ENCODE results near the gene RSRP1.
"Not testable (repeated sequence)": the region's sequence is repeated elsewhere in the genome, so short reads cannot be mapped to it uniquely, and the experiment has no call there.

The RSRP1 gene

DNA sequence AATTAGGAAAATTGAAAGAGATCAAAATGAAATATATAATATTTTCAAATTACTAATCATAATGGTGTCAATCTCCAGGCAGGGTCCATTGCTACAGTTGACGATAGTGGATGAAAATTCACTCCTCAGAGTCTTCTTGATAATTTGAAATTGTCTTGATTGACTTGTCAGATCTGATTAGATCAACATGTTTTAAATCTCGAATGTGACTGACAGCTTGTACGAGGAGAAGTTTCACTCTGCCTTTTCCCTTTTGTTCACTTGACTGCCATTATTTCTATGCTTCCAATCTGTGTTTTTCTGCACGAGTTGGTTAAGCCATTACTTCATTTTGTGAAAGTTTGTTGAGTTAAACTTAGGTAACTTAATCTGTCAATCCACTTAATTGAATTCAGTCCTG, 28.4 kb upstream of the RSRP1 start:
- not testable (repeated sequence) for H3K4me3 ChIP-seq (ENCODE audit: low read depth in 1 of 2, low read length in 2 of 2)

DNA sequence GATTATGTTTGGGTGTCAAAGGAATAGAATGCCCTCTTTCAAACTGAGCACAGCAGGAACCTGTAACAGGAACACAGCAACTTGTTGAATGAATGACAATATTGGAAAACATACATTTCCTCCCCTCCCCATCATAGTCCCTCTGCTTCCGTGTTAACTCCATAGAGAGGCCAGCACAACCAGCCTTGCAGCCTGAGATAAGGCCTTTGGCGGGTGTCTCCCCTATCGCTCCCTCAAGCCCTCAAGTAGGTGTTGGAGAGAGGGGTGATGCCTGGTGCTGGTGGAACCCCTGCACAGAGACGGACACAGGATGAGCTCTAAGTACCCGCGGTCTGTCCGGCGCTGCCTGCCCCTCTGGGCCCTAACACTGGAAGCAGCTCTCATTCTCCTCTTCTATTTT, 25.0 kb upstream of the RSRP1 start, which contains the start of gene RHD:
RHD (plus strand) TSS at position 272 of the 400 bp plus-strand sequence; CDS start at position 311, 39 bp downstream.
- not testable (repeated sequence) for H2AFZ ChIP-seq (ENCODE audit: low read depth, low read length); H3K27ac ChIP-seq (ENCODE audit: low read length); H3K4me2 ChIP-seq (ENCODE audit: insufficient read depth, low read length); H4K20me1 ChIP-seq (ENCODE audit: insufficient read depth, low read length); H3K4me3 ChIP-seq (ENCODE audit: low read depth in 1 of 2, low read length in 2 of 2); H3K4me1 ChIP-seq (ENCODE audit: insufficient read depth, low read length); ATAC-seq (ENCODE audit: insufficient read depth, low read depth); DNase-seq; H3K36me3 ChIP-seq (ENCODE audit: insufficient read depth, low read length); H3K9me3 ChIP-seq (ENCODE audit: insufficient read depth, low read length, severe bottlenecking); H3K79me2 ChIP-seq (ENCODE audit: insufficient read depth, low read length); H3K9ac ChIP-seq (ENCODE audit: low read depth, low read length); H3K27me3 ChIP-seq (ENCODE audit: insufficient read depth, low read length, poor library complexity)

More for the DNA sequence above, 28.4 kb upstream of the RSRP1 start:
- not testable (repeated sequence) for H3K9me3 ChIP-seq (ENCODE audit: insufficient read depth, low read length, severe bottlenecking); H2AFZ ChIP-seq (ENCODE audit: low read depth, low read length); H3K4me2 ChIP-seq (ENCODE audit: insufficient read depth, low read length); H3K4me1 ChIP-seq (ENCODE audit: insufficient read depth, low read length); H3K36me3 ChIP-seq (ENCODE audit: insufficient read depth, low read length); ATAC-seq (ENCODE audit: insufficient read depth, low read depth); H3K27ac ChIP-seq (ENCODE audit: low read length); DNase-seq; H4K20me1 ChIP-seq (ENCODE audit: insufficient read depth, low read length); H3K9ac ChIP-seq (ENCODE audit: low read depth, low read length); H3K79me2 ChIP-seq (ENCODE audit: insufficient read depth, low read length); H3K27me3 ChIP-seq (ENCODE audit: insufficient read depth, low read length, poor library complexity)

- not testable (repeated sequence) for H3K27me3 ChIP-seq (ENCODE audit: insufficient read depth, low read length, poor library complexity); H3K79me2 ChIP-seq (ENCODE audit: insufficient read depth, low read length); DNase-seq; H3K9me3 ChIP-seq (ENCODE audit: insufficient read depth, low read length, severe bottlenecking); H4K20me1 ChIP-seq (ENCODE audit: insufficient read depth, low read length); H3K36me3 ChIP-seq (ENCODE audit: insufficient read depth, low read length); ATAC-seq (ENCODE audit: insufficient read depth, low read depth); H3K4me1 ChIP-seq (ENCODE audit: insufficient read depth, low read length)
- Histone ChIP-seq H2AFZ (ENCODE audit: low read depth, low read length) (peak overlapping the region; percentile 79), H3K9ac (ENCODE audit: low read depth, low read length) (peak overlapping the region; percentile 44), H3K27ac (ENCODE audit: low read length) (peak overlapping the region; percentile 67), H3K4me3 (ENCODE audit: low read depth in 1 of 2, low read length in 2 of 2) (peak overlapping the region in 1 of 2 experiments; percentile 54; a peak in 2 of 4 replicates), H3K4me2 (ENCODE audit: insufficient read depth, low read length) (peak overlapping the region; percentile 62)
These were observed 21.0 kb upstream of the RSRP1 start for GRCh38 chr1:25268143-25268760.

DNA sequence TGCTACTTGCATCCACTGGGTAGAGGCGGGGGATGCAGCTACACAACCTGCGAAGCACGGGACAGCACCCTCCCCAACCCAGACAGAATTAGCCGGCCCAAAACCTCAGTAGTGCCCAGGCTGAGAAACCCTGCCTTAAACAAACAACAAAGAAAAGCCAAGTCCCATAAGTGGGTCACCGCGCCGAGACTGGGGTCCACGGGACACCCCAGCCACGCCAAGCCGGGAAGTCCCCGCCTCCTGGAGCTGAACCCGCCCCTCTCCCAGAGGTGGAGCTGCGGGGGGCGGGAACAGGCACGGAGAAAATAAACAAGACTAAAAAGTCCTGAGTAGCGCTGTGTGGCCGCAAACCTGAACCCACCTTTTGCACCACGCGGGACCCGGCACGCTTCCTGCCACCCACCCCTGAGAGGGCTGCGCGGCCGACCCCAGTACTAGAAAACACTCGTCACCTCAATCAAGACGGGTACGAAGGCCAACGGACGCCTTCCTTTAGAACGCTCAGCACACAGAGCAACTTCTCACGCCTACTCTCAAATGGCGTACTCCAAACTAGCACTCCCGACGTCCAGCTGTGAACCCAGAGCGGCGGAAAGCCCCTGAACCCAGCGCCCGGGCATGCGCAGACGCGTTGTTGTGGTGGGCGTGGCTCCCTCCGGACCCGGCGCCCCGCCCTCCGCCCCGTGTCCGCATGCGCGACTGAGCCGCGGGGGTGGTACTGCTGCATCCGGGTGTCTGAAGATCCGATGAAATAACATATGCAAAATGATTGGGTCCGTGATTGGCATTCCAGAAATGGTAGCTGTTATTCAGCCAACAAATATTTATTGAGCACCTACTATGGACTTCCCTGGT, 20.3 kb upstream of the RSRP1 start:
- H3K4me2 ChIP-seq (ENCODE audit: insufficient read depth, low read length): peak overlapping the region; percentile 62
- peak overlapping the region; percentile 79 for H2AFZ ChIP-seq (ENCODE audit: low read depth, low read length)
- H3K9me3 ChIP-seq (ENCODE audit: insufficient read depth, low read length, severe bottlenecking); H4K20me1 ChIP-seq (ENCODE audit: insufficient read depth, low read length); H3K79me2 ChIP-seq (ENCODE audit: insufficient read depth, low read length); H3K36me3 ChIP-seq (ENCODE audit: insufficient read depth, low read length); H3K4me1 ChIP-seq (ENCODE audit: insufficient read depth, low read length); H3K27me3 ChIP-seq (ENCODE audit: insufficient read depth, low read length, poor library complexity): not testable (repeated sequence)
- ATAC-seq (ENCODE audit: insufficient read depth, low read depth): peak; percentile 75
- DNase-seq: peak; percentile 83
- peak overlapping the region; percentile 67 for H3K27ac ChIP-seq (ENCODE audit: low read length)
- peak overlapping the region in 1 of 2 experiments; percentile 57; a peak in 3 of 4 replicates for H3K4me3 ChIP-seq (ENCODE audit: low read depth in 1 of 2, low read length in 2 of 2)
- peak overlapping the region; percentile 44 for H3K9ac ChIP-seq (ENCODE audit: low read depth, low read length)

GRCh38 chr1:25266554-25267287, 19.5 kb upstream of the RSRP1 start:
- Histone ChIP-seq H2AFZ (ENCODE audit: low read depth, low read length) (peak overlapping the region; percentile 64; the same call in 1 of the 2 replicates), H3K4me2 (ENCODE audit: insufficient read depth, low read length) (peak overlapping the region; percentile 83), H3K9ac (ENCODE audit: low read depth, low read length) (peak overlapping the region; percentile 57), H3K4me3 (ENCODE audit: low read depth in 1 of 2, low read length in 2 of 2) (peak overlapping the region; percentile 30 to 64; a peak in 3 of 4 replicates), H3K27ac (ENCODE audit: low read length) (peak overlapping the region; percentile 67)
- not testable (repeated sequence) for H3K9me3 ChIP-seq (ENCODE audit: insufficient read depth, low read length, severe bottlenecking); H3K27me3 ChIP-seq (ENCODE audit: insufficient read depth, low read length, poor library complexity); H3K4me1 ChIP-seq (ENCODE audit: insufficient read depth, low read length); H3K36me3 ChIP-seq (ENCODE audit: insufficient read depth, low read length); H3K79me2 ChIP-seq (ENCODE audit: insufficient read depth, low read length); H4K20me1 ChIP-seq (ENCODE audit: insufficient read depth, low read length)
- DNase-seq: peak; percentile 22
- peak; percentile 43 for ATAC-seq (ENCODE audit: insufficient read depth, low read depth)
- TF ChIP-seq CTCF (IDR thresholded peaks at IDR 0.05; ENCODE audit: borderline replicate concordance, extremely low read depth, low read length, poor library complexity, severe bottlenecking): peak; percentile 8

DNA sequence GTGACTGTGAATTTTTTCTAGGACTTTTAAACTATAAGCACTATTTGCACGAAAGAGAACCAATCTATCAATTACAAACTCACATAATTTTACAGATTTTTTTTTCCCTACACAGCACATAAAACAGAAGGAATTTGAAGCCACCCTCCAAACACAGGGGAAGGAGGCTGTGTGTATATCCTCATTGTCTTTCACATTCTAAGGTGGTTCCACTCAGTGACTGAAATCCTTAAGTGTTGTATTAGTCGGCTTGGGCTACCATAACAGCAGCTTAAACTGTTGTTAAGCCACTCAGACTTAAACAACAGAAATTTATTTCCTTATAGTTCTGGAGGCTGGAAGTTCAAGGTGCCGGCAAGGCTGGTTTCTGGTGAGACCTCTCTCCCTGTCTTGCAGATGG, 13.1 kb upstream of the RSRP1 start:
- not testable (repeated sequence) for H4K20me1 ChIP-seq (ENCODE audit: insufficient read depth, low read length); ATAC-seq (ENCODE audit: insufficient read depth, low read depth); H3K4me1 ChIP-seq (ENCODE audit: insufficient read depth, low read length); H3K27ac ChIP-seq (ENCODE audit: low read length); H3K9me3 ChIP-seq (ENCODE audit: insufficient read depth, low read length, severe bottlenecking); H3K4me2 ChIP-seq (ENCODE audit: insufficient read depth, low read length); H3K79me2 ChIP-seq (ENCODE audit: insufficient read depth, low read length); DNase-seq; H3K9ac ChIP-seq (ENCODE audit: low read depth, low read length); H3K36me3 ChIP-seq (ENCODE audit: insufficient read depth, low read length); H2AFZ ChIP-seq (ENCODE audit: low read depth, low read length); H3K27me3 ChIP-seq (ENCODE audit: insufficient read depth, low read length, poor library complexity); H3K4me3 ChIP-seq (ENCODE audit: low read depth in 1 of 2, low read length in 2 of 2)
